NCI-H345 treated with DMSO at 0.1 percent for 48 hours (cell line): ENCODE data around the gene UBASH3B.
"Not testable (repeated sequence)": the region's sequence is repeated elsewhere in the genome, so short reads cannot be mapped to it uniquely, and the experiment has no call there.

Experiments used
- DNase-seq: peaks from one replicate; lab custom pipeline; 2025; ENCODE audit not compliant: unreplicated experiment; lab: John Stamatoyannopoulos, UW

Gene UBASH3B

DNA sequence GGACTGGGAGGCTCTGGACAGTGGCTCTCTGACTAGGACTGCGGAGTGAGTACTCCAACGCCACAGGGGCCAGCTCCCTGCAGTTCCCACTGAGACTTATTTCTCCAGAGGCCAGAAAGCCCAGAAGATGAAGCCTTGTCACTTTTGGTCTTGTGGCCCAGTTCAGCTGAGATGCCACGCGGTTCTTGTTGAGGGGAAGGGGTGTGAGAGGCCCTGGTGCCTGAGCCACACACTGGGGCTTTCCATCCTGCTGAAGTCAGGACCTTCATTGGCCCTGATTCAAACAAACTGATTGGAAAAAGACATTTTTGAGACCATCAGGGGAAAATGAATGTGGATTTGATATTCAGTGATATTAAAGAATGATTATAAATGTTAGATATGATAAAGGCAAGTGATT lies 73.6 kb downstream of the UBASH3B start:
- DNase-seq: no peak

DNA sequence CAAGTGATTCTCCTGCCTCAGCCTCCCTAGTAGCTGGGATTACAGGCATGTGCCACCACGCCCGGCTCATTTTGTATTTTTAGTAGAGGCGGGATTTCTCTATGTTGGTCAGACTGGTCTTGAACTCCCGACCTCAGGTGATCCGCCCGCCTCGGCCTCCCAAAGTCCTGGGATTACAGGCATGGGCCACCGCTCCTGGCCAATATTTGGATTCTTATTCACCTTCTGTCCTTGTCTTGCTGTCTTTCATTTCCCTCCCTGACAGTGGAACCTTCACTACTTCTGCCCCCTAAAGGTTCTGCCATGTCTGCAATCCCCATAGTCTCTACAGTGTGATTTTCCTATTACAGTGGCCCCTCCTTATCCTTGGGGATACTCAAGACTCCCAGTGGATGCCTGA lies 75.2 kb downstream of the UBASH3B start:
- not testable (repeated sequence) for DNase-seq

GRCh38 chr11:122731500-122731913 lies 76.0 kb downstream of the UBASH3B start:
- no peak for DNase-seq

DNA sequence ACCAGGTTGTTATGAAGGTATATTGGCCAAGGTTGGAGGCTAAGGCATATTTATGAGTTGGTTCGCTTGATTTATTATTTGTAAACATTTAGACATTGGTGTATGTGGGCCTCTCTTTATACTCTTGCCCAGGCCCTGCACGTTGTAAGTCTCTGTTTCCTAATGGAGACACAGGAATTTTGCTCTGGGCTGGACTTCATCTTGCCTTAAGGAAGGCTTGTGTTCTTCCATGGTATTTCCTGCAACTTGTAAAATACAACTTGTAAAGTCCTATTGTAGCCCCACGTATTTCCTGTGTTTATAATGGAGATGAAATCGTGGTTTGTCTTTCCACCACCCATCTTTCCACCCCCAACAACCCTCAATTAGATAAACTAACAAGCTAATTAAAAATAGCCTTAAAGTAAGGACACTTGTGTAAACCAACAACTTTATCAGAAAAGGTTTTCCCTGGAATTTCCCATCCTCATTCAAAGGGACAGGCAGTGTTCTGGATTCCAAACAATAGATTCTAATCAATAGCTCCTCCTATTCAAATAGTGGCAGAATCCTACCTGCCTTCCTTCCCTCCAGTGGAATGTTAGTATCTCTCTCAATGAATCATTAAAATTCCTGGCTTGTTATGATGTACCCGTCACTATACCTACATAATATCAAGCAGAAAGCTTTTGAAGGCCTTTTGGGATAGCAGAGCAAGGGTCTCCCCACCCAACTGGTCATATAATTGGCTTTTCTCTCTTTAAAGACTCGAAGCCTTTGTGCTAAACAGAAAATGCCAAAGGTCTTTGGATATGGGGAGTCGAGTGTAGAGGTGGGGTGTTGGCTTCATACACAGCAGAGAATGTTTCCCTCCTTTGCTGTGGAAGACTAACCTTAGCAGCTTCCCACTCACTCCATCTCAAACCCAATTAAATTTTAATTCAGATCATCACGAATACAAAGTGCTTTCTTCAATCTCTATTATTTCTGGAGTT lies 77.1 kb downstream of the UBASH3B start:
- DNase-seq: no peak

GRCh38 chr11:122733318-122733717 lies 77.8 kb downstream of the UBASH3B start:
- DNase-seq: peak; percentile 97

DNA sequence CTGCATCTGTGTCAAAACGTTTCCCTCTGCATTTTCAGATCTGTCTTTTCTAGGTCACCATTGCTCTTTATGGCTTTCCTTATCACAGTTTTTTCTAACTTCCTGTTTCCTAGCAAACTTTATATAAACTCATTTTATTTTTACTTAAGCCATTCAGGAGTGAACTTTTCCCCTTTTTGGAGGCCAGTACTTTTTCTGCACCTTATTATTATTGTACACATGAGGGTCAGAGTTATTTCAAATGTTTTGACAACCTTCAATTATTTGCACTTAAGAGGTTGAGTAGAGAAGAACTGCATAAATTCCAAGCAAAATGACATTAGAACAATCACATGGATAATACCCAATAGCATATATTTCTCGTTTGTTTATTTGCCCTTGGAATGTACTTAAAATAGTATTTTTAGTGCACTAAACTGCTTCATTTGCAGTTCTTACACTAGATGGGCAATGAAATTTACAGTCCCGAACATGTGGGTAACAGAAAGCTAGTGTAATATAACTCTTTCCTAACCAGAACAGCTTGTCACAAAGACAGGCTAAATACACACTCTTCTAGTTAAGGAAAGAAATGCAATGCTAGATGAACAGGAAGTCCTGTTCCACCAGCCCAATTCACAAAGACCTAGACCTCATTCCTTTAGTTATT lies 79.5 kb downstream of the UBASH3B start:
- no peak for DNase-seq

DNA sequence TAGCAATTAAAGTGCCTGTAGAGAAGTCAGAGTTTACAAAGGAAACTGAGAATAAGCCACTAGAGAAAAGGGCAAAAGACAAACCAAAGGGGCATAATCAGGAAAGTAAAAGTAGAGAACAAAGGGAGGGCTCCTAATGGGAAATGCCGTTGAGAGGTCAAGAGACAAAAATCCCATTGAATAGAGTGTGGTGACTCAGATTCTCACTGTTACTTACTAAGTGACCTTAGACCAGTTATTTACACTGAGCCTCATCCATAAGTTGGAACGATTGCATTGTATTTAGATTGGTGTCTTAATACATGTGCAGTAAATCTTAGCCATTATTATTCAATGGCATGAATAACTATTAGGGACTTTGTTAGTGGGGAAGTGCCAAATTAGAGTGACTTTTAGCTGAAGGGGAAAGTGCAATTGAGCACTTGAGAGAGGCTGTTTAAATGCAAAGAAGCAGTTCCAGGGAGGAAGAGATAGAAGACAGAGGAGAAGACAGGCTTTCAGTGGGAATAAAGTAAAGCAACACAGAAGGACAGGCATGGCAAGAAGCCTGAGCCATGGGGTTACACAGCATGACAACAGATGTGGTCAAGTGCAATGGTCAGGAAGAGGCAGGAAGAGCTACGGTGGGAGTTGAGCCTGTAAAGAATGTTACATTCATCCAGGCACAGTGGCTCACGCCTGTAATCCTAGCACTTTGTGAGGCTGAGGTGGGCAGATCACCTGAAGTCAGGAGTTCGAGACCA lies 82.6 kb downstream of the UBASH3B start:
- no peak for DNase-seq

DNA sequence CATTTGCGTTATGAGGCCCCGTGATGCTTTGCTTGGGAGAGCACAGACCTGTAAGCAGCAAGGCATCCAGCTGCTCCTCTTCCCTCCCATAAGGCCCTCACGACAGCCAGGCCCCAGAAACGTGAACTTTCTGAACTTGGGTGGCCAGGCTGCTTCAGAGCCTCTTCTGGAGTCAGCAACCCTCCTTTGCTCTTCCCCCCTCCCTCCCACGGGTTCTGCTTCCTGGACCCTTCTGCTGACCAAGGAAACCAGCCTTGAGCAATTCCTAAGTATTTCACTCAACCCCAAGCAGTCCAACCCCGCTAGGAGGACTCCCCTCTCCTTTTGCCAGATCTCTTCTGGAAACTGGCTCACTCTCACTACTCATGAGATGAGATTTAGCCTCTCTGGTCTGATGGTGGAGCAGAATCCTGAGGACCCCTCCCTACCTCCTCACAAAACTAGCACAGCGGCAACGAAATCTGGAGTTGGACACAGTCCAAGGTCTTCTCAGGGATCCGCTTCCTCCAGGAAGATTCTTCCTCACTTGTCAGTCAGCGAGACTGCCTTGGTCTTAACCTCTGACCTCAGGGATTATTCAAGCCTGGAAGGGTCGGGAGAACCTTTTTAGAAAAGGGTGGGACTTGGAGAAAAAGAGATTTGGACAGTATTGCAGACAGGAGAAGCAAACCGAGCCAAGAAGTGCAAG lies 86.2 kb downstream of the UBASH3B start:
- no peak for DNase-seq

DNA sequence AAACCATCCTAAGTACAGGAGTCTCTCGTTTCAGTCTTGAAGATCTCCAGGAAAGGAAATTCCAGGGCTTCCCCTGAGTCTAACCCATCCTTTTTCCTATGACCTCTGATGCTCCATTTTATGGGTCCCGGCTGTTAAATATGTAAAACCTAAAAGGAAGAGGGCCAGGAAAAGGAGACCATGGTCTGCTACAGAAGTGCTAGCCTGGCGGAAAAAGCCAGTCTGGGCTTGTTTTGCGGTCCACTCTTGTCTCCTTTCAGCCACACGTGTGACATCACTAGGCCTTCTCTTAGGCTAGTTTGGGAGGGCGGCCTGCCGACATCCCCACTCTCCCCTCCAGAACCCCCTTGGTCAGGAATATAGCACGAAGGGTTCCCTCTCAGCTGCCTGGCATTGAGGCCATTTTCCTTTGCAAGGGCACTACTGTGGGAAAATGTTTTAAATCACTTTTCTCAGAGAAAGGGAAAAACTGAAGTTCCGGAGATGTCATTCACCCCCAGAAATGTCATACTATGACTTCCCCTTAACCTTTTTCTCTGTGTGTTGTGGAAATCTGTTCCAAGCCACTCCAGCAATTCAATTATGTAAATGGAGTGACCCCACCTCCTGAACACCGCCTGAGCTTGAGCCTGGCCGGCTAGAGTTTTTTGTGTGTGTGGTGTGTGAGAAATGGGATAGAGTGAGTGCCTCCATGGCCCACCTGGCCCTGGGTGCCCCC lies 86.9 kb downstream of the UBASH3B start:
- no peak for DNase-seq

- DNase-seq: no peak
These were observed 87.7 kb downstream of the UBASH3B start for GRCh38 chr11:122743097-122743741.

- DNase-seq: no peak
These were observed 88.4 kb downstream of the UBASH3B start for GRCh38 chr11:122743949-122744348.

- DNase-seq: no peak
These were observed 88.8 kb downstream of the UBASH3B start for GRCh38 chr11:122744357-122744756.

DNA sequence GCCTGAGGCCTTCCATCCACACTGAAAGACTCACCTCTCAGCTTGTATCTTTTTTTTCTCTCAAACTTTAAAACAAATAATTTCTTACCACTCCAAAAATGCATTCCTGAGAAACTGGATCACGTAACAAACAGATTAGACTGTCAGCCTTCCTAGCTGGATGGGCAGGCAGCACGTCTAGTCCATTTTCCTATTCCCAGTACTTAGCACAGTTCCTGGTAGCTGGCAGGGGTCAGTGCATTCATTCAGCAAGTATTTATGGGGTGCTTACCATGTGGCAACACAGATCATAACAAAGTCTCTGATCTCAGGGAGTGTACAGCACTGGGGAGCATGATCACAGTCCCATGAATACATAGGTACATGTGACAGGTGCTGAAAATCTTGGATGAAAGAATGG lies 89.6 kb downstream of the UBASH3B start:
- no peak for DNase-seq

GRCh38 chr11:122746050-122746478 lies 90.5 kb downstream of the UBASH3B start:
- no peak for DNase-seq

- no peak for DNase-seq
These were observed 91.2 kb downstream of the UBASH3B start for GRCh38 chr11:122746611-122747244.

DNA sequence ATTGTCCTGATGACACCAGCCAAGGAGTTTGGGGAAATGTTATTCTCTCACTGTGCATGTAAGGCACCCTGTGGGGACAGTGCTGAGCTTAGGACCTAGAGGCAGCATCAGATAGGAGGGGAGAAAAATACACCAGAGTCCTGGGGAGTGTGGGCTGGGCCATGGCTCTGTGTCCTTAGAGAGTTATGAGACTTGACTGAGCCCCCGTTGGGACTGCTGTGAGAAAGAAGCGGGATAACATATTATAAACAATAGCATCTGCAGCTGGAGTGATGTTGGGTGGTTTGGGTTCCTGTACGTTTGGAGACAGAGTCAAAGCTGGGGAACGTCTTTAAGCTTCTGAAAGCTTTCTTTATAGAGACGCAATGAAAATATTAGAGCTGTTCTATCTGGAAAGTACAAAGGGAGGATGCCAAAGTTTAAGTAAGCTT lies 91.8 kb downstream of the UBASH3B start:
- DNase-seq: no peak

DNA sequence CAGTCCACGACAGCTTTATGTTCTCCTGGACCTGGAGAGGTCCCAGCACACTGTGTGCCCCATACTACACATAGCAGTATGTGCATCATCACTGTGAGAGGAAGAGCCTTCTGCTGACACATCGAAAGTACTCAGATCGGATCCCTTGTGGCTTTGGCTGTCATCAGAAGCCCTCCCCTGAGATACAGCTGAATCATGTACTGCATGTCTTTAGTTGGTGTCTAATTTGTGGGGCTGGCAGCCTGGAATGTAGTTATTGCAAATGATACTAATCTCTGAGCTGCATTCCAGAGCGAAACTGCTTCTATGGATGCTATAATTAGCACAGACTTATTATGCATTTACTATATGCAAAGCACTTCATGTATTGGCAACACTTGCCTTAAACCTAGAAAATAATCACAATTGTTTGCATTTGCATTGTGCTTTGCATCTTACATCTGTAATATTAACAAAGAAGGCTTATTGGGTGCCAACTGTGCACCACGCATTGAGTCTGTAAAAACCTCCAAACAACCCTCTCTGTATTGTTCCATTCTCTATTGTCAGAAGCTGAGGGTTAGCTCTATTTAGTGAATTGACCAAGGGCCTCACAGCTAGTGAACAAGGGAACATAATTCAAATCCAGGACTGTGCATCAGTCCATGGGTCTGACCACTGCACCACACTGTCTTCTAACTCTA lies 93.6 kb downstream of the UBASH3B start:
- no peak for DNase-seq

DNA sequence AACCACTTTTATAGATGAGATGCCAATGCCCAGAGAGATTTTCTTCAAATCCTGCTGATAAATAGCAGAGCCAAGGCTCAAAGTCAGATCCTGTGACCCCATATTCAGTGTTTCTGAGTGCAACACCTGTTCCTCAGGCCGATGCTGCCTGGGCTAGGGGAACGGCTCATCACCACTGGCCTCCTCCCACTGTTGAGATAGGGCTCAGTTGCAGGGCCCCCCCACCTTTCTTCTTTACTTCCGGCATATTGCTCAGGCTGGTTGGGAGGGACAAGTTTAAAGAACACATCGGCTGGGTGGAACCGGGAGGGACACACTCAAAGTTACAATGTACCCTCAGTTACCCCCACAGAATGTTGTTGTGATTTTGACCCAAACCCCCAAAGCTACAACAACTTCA lies 94.5 kb downstream of the UBASH3B start:
- no peak for DNase-seq
